Measurements from ENCODE around the gene NAT14.
"Not testable (repeated sequence)": the region's sequence is repeated elsewhere in the genome, so short reads cannot be mapped to it uniquely, and the experiment has no call there.

Gene NAT14

GRCh38 chr19:55486971-55487923, 2.3 kb downstream of the NAT14 start:
- no peak for DNase-seq (ENCODE audit: low read depth)

GRCh38 chr19:55487924-55488687, 3.1 kb downstream of the NAT14 start, which contains the start of gene SSC5D:
SSC5D (plus strand) TSS chr19:55488436; CDS start chr19:55488590, 154 bp downstream.
- DNase-seq (ENCODE audit: low read depth): no peak

- no peak for DNase-seq (ENCODE audit: low read depth)
Measured at GRCh38 chr19:55488986-55489710, 4.2 kb downstream of the NAT14 start.

GRCh38 chr19:55489711-55490477, 4.9 kb downstream of the NAT14 start:
- no peak for DNase-seq (ENCODE audit: low read depth)

GRCh38 chr19:55490478-55491432, 5.8 kb downstream of the NAT14 start:
- DNase-seq (ENCODE audit: low read depth): no peak

GRCh38 chr19:55491546-55492360, 6.8 kb downstream of the NAT14 start:
- no peak for DNase-seq (ENCODE audit: low read depth)

GRCh38 chr19:55492362-55492944, 7.5 kb downstream of the NAT14 start:
- no peak for DNase-seq (ENCODE audit: low read depth)

- no peak for DNase-seq (ENCODE audit: low read depth)
Measured at GRCh38 chr19:55493052-55493644, 8.2 kb downstream of the NAT14 start.

- DNase-seq (ENCODE audit: low read depth): no peak
Measured at GRCh38 chr19:55493645-55494171, 8.7 kb downstream of the NAT14 start.

GRCh38 chr19:55494172-55494761, 9.3 kb downstream of the NAT14 start:
- peak; percentile 71 for DNase-seq (ENCODE audit: low read depth)

GRCh38 chr19:55495646-55496349, 10.8 kb downstream of the NAT14 start:
- DNase-seq (ENCODE audit: low read depth): no peak

- not testable (repeated sequence) for DNase-seq (ENCODE audit: low read depth)
Measured at GRCh38 chr19:55496820-55497219, 11.8 kb downstream of the NAT14 start.

GRCh38 chr19:55497763-55498162, 12.8 kb downstream of the NAT14 start:
- no peak for DNase-seq (ENCODE audit: low read depth)

GRCh38 chr19:55498246-55498840, 13.4 kb downstream of the NAT14 start:
- DNase-seq (ENCODE audit: low read depth): no peak

GRCh38 chr19:55500368-55500952, 15.5 kb downstream of the NAT14 start:
- DNase-seq (ENCODE audit: low read depth): no peak

GRCh38 chr19:55502197-55502952, 17.4 kb downstream of the NAT14 start:
- no peak for DNase-seq (ENCODE audit: low read depth)
